Astrocyte (in vitro differentiated cells and primary cell): Measurements from ENCODE around the gene SRR. TPM values are rescaled to one million over a fixed set of nuclear protein-coding genes. Genes with fewer than 3 reads are reported as not detected.

Experiments used
- DNase-seq: peaks from one replicate; pipeline ENCODE4 v3.0.0-alpha.2; 2010; ENCODE audit warnings: low read depth
- FAIRE-seq: peaks from 2 replicates; lab custom pipeline; 2011; peaks lifted over from hg19 to GRCh38; lab: Jason Lieb, UNC
- H2AFZ ChIP-seq: 2 replicates; pipeline ENCODE4 v1.6.0; 2012; ENCODE audit warnings: low read depth, low read length, inconsistent platforms
- H3K27ac ChIP-seq: 2 replicates; pipeline ENCODE4 v1.5.1; 2011; ENCODE audit warnings: low read depth, low read length, inconsistent platforms
- H3K27me3 ChIP-seq: 2 replicates; pipeline ENCODE4 v1.6.0; 2011; ENCODE audit warnings: low read length, inconsistent platforms; ENCODE audit not compliant: insufficient read depth
- H3K36me3 ChIP-seq: 2 replicates; pipeline ENCODE4 v1.5.1; 2011; ENCODE audit warnings: low read length, inconsistent platforms; ENCODE audit not compliant: insufficient read depth
- H3K4me1 ChIP-seq: 2 replicates; pipeline ENCODE4 v1.5.1; 2011; ENCODE audit warnings: low read length, inconsistent platforms; ENCODE audit not compliant: insufficient read depth
- H3K4me2 ChIP-seq: 2 replicates; pipeline ENCODE4 v1.6.0; 2012; ENCODE audit warnings: low read length, inconsistent platforms
- H3K4me3 ChIP-seq: 2 replicates; pipeline ENCODE4 v1.5.1; 2011; ENCODE audit warnings: low read depth, mild to moderate bottlenecking, low read length, inconsistent platforms; ENCODE audit not compliant: insufficient read depth
- H3K79me2 ChIP-seq: 2 replicates; pipeline ENCODE4 v1.6.0; 2012; ENCODE audit warnings: mild to moderate bottlenecking, low read length, inconsistent platforms; ENCODE audit not compliant: insufficient read depth
- H3K9ac ChIP-seq: 2 replicates; pipeline ENCODE4 v1.6.0; 2012; ENCODE audit warnings: mild to moderate bottlenecking, low read length, inconsistent platforms
- H3K9me3 ChIP-seq: 2 replicates; pipeline ENCODE4 v1.5.1; 2012; ENCODE audit warnings: low read depth, mild to moderate bottlenecking, low read length, inconsistent platforms; ENCODE audit not compliant: insufficient read depth
- H4K20me1 ChIP-seq: 2 replicates; pipeline ENCODE4 v1.6.0; 2012; ENCODE audit warnings: low read length, inconsistent platforms; ENCODE audit not compliant: insufficient read depth
- H3K27ac Mint-ChIP-seq: one replicate; pipeline ENCODE4 v1.8.0; 2021; ENCODE audit warnings: mild to moderate bottlenecking, mixed read lengths; ENCODE audit not compliant: unreplicated experiment
- H3K27me3 Mint-ChIP-seq: one replicate; pipeline ENCODE4 v1.8.0; 2021; ENCODE audit warnings: low read depth, mixed read lengths; ENCODE audit not compliant: unreplicated experiment
- H3K36me3 Mint-ChIP-seq: one replicate; pipeline ENCODE4 v1.8.0; 2021; ENCODE audit warnings: low read depth, mixed read lengths; ENCODE audit not compliant: unreplicated experiment
- H3K4me1 Mint-ChIP-seq: one replicate; pipeline ENCODE4 v1.8.0; 2021; ENCODE audit warnings: low read depth, mixed read lengths; ENCODE audit not compliant: unreplicated experiment
- H3K4me3 Mint-ChIP-seq: one replicate; pipeline ENCODE4 v1.8.0; 2021; ENCODE audit warnings: mild to moderate bottlenecking, moderate library complexity, mixed read lengths; ENCODE audit not compliant: unreplicated experiment
- H3K9me3 Mint-ChIP-seq: one replicate; pipeline ENCODE4 v1.8.0; 2021; ENCODE audit warnings: mild to moderate bottlenecking, mixed read lengths; ENCODE audit not compliant: unreplicated experiment
- CTCF ChIP-seq: IDR thresholded peaks from 2 replicates; pipeline ENCODE4 v1.5.1; 2011; ENCODE audit warnings: low read depth, mild to moderate bottlenecking, inconsistent platforms, low read length, moderate library complexity; ENCODE audit not compliant: insufficient read depth
- EZH2 ChIP-seq: IDR thresholded peaks from 2 replicates; pipeline ENCODE4 v1.6.1; 2012; ENCODE audit warnings: mild to moderate bottlenecking, low read length, inconsistent platforms; ENCODE audit not compliant: insufficient read depth
- total RNA-seq: library from RNA; stranded (reverse); gene quantifications from 2 replicates; pipeline ENCODE4 v1.2.1, GENCODE V29; 2021

SRR gene
- total RNA-seq, 1 donor from 2014 or later = 15.4 TPM

- Histone ChIP-seq H3K9me3 (no peaks in the 10 kb centered on the region), H3K36me3 (peaks cover 12% of the 10 kb centered on the region), H3K79me2 (peaks cover 9% of the 10 kb centered on the region), H3K9ac (no peak overlapping the region), H3K4me3 (no peak overlapping the region), H3K27ac (no peak overlapping the region), H3K4me1 (peaks cover 23% of the 10 kb centered on the region), H2AFZ (no peak overlapping the region), H4K20me1 (peaks cover under 1% of the 10 kb centered on the region), H3K27me3 (no peaks in the 10 kb centered on the region), H3K4me2 (no peak overlapping the region)
- Mint-ChIP-seq H3K27ac (no peak overlapping the region), H3K9me3 (no peaks in the 10 kb centered on the region), H3K4me3 (no peak overlapping the region), H3K27me3 (no peaks in the 10 kb centered on the region), H3K4me1 (peaks cover 24% of the 10 kb centered on the region), H3K36me3 (peaks cover 13% of the 10 kb centered on the region)
- DNase-seq (no peak), FAIRE-seq (no peak)
- TF ChIP-seq CTCF (no peak), EZH2 (no peak)
These were observed 36.9 kb upstream of the SRR start for GRCh38 chr17:2266865-2267228.

GRCh38 chr17:2267354-2267753 lies 36.4 kb upstream of the SRR start:
- no peaks in the 10 kb centered on the region for H3K27me3 ChIP-seq
- no peak for TF ChIP-seq CTCF
- no peak for TF ChIP-seq EZH2
- no peak overlapping the region for H3K4me3 ChIP-seq
- H3K27ac ChIP-seq = no peak overlapping the region
- FAIRE-seq (no peak), DNase-seq (no peak)
- H4K20me1 ChIP-seq = no peaks in the 10 kb centered on the region
- H2AFZ ChIP-seq = no peak overlapping the region
- peaks cover 14% of the 10 kb centered on the region for H3K36me3 ChIP-seq
- peaks cover 20% of the 10 kb centered on the region for H3K4me1 ChIP-seq
- Mint-ChIP-seq H3K36me3 (peaks cover 17% of the 10 kb centered on the region), H3K4me1 (peaks cover 19% of the 10 kb centered on the region), H3K27me3 (no peaks in the 10 kb centered on the region), H3K27ac (no peak overlapping the region), H3K9me3 (no peaks in the 10 kb centered on the region), H3K4me3 (no peak overlapping the region)
- peaks cover 9% of the 10 kb centered on the region for H3K79me2 ChIP-seq
- no peak overlapping the region for H3K9ac ChIP-seq
- H3K9me3 ChIP-seq = no peaks in the 10 kb centered on the region
- no peak overlapping the region for H3K4me2 ChIP-seq

- Mint-ChIP-seq H3K4me3 (no peak overlapping the region), H3K27ac (no peak overlapping the region)
These were observed 31.6 kb upstream of the SRR start for GRCh38 chr17:2271985-2272702.

More at GRCh38 chr17:2271985-2272702, 31.6 kb upstream of the SRR start:
- H3K36me3 Mint-ChIP-seq = peaks cover 27% of the 10 kb centered on the region
- H3K79me2 ChIP-seq = peaks cover 4% of the 10 kb centered on the region
- peaks cover 15% of the 10 kb centered on the region for H3K36me3 ChIP-seq
- no peaks in the 10 kb centered on the region for H3K27me3 Mint-ChIP-seq
- H3K4me1 ChIP-seq = no peaks in the 10 kb centered on the region
- no peaks in the 10 kb centered on the region for H3K9me3 ChIP-seq
- H3K27me3 ChIP-seq = no peaks in the 10 kb centered on the region
- H3K4me3 ChIP-seq = no peak overlapping the region
- no peak for TF ChIP-seq CTCF
- DNase-seq (no peak), FAIRE-seq (no peak)
- no peak overlapping the region for H3K9ac ChIP-seq
- no peaks in the 10 kb centered on the region for H3K4me1 Mint-ChIP-seq
- no peaks in the 10 kb centered on the region for H3K9me3 Mint-ChIP-seq
- H3K4me2 ChIP-seq = no peak overlapping the region
- no peaks in the 10 kb centered on the region for H4K20me1 ChIP-seq
- no peak overlapping the region for H3K27ac ChIP-seq
- no peak overlapping the region for H2AFZ ChIP-seq
